PC-9 (cell line): ENCODE measurements around the gene RUNDC3A.
"Not testable (repeated sequence)": the region's sequence is repeated elsewhere in the genome, so short reads cannot be mapped to it uniquely, and the experiment has no call there.

Experiments used
- CTCF ChIP-seq: fragments of 200-600 bp; sonication (generic); conservative IDR thresholded peaks from 2 replicates; pipeline ENCODE4 v1.6.1; 2017; ENCODE audit warnings: mixed run types, antibody characterized with exemption, mild to moderate bottlenecking, moderate library complexity
- EZH2 ChIP-seq: fragments of 200-600 bp; sonication (generic); IDR thresholded peaks from 2 replicates; pipeline ENCODE4 v1.8.0; 2017; ENCODE audit warnings: antibody characterized with exemption, low read depth

GRCh38 chr17:44347206-44348055 lies 39.0 kb downstream of the RUNDC3A start:
- not testable (repeated sequence) for TF ChIP-seq EZH2, CTCF
